Measurements from ENCODE around the gene TOM1L1.

- no peak for TF ChIP-seq TAF1 (IDR thresholded peaks at IDR 0.05; ENCODE audit: low read depth)
- TF ChIP-seq CREB1 (IDR thresholded peaks at IDR 0.05; ENCODE audit: low read depth) = no peak
- TF ChIP-seq, protein P1, sequence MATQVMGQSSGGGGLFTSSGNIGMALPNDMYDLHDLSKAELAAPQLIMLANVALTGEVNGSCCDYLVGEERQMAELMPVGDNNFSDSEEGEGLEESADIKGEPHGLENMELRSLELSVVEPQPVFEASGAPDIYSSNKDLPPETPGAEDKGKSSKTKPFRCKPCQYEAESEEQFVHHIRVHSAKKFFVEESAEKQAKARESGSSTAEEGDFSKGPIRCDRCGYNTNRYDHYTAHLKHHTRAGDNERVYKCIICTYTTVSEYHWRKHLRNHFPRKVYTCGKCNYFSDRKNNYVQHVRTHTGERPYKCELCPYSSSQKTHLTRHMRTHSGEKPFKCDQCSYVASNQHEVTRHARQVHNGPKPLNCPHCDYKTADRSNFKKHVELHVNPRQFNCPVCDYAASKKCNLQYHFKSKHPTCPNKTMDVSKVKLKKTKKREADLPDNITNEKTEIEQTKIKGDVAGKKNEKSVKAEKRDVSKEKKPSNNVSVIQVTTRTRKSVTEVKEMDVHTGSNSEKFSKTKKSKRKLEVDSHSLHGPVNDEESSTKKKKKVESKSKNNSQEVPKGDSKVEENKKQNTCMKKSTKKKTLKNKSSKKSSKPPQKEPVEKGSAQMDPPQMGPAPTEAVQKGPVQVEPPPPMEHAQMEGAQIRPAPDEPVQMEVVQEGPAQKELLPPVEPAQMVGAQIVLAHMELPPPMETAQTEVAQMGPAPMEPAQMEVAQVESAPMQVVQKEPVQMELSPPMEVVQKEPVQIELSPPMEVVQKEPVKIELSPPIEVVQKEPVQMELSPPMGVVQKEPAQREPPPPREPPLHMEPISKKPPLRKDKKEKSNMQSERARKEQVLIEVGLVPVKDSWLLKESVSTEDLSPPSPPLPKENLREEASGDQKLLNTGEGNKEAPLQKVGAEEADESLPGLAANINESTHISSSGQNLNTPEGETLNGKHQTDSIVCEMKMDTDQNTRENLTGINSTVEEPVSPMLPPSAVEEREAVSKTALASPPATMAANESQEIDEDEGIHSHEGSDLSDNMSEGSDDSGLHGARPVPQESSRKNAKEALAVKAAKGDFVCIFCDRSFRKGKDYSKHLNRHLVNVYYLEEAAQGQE (IDR thresholded peaks at IDR 0.05; ENCODE audit: low read depth) = no peak
- TF ChIP-seq USF1 (IDR thresholded peaks at IDR 0.05) = no peak
- TF ChIP-seq FOXM1 (IDR thresholded peaks at IDR 0.05; ENCODE audit: borderline replicate concordance, low read depth) = no peak
- TF ChIP-seq RAD21 (IDR thresholded peaks at IDR 0.05; ENCODE audit: low read depth) = no peak
Observed at GRCh38 chr17:54903375-54903774, 2.7 kb downstream of the TOM1L1 start.
